HG02763 (cell line): ENCODE results near the gene TPPP.

ENCODE experiments used
- ATAC-seq: cut with Tn5 transposase; IDR thresholded peaks from one replicate; pipeline ENCODE4 v1.9.1; 2021; ENCODE audit warnings: mild to moderate bottlenecking, moderate library complexity; ENCODE audit not compliant: unreplicated experiment

The TPPP gene

GRCh38 chr5:666816-667498 is 26.2 kb downstream of the TPPP start:
- no peak for ATAC-seq

DNA sequence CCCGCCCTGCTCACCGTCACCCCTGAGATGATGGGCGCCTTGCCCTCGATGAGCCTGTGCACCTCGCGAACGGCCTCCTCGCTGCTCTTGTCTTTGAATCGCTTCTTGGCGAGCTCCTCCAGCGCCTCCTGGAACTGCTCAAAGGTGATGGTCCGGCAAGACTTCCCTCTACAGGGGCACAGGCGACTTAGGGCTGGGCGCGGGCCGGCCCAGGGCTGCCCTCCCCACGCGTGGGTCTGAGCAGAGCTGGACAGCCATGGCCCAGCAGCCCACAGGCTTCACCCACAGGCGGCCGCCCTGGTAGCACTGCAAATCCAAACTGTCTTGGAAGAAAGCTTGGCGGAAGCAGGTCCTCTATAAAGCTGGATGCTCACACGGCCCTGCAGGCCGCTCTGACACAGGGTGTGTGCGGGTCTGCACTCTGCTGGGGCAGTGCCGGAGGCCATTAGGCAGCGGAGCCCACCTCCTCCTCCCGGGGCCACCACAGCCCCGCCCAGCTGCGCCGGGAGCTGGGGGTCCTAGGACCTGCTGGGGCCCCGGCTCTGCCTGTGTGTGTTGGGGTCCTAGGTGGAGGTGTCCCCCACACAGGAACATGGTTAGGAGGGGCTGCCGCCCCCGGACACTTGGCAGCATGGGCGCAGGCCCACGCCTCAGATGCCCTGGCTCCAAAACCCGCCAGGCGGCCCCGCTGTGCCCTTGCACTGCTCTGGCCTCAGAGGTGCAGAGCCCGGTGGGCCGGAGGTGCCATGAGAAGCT is 27.0 kb downstream of the TPPP start:
- no peak for ATAC-seq

- ATAC-seq: no peak
Observed at GRCh38 chr5:665541-665955, 27.6 kb downstream of the TPPP start.

DNA sequence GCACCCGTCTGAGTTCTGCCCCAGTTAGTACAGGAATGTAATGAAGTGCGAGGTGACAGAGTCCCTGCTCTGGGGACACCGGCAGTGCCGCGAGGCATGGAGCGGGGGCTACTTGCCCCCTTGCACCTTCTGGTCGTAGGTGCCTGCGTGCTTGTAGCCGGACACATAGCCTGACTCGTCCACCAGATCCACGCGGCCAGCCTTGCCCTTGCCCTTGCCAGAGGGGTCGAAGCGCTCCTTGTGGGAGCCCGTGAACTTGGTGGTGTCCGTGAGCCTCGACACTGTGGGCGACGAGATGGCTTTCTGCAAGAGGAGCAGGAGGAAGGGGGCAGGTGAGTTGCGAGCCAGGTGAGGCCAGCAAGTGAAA is 28.2 kb downstream of the TPPP start:
- no peak for ATAC-seq

- no peak for ATAC-seq
Observed at GRCh38 chr5:664343-664993, 28.7 kb downstream of the TPPP start.

DNA sequence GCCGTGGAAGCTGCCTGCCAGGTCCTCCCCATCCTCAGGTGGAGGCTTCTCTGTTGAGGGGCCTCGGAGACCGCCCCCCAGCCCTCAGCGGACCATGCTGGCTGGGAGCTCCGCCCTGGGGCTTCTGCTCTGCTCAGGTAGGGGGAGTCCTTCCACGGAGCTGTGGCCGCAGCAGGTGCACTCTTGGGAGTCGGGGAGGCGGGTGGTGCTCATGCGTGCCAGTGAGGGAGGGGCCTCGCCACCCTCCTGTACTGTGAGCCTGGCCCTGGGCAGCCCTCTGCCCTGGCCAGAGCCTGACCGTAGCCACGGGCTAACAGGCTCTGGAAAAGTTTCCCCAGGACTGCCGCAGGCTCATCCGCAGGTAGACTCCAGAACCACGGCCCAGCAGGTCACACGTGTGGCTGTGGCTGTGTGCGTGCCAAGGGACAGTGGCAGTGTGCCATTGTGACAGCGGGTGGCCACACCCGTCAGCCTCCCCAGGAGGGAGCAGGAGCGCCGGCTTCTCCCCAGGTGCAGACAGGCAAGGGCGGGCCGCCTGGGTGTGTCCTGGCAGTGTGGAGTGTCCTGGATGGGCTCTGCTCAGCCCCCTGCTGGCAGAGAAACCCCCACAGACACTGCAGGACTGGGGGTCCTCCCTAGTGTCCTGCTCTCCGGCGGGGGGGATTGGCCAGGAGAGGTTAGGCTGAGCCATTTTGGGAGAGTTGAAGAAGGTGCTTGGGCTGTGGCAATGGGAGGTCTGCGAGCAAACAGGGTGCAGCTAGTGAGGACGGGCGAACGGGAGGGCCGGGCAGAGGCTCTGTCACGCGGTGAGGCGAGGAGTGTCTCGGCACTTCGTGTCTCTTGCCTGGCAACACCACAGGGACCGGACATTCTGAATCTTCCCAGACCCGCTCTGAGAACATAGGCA is 29.5 kb downstream of the TPPP start:
- no peak for ATAC-seq

DNA sequence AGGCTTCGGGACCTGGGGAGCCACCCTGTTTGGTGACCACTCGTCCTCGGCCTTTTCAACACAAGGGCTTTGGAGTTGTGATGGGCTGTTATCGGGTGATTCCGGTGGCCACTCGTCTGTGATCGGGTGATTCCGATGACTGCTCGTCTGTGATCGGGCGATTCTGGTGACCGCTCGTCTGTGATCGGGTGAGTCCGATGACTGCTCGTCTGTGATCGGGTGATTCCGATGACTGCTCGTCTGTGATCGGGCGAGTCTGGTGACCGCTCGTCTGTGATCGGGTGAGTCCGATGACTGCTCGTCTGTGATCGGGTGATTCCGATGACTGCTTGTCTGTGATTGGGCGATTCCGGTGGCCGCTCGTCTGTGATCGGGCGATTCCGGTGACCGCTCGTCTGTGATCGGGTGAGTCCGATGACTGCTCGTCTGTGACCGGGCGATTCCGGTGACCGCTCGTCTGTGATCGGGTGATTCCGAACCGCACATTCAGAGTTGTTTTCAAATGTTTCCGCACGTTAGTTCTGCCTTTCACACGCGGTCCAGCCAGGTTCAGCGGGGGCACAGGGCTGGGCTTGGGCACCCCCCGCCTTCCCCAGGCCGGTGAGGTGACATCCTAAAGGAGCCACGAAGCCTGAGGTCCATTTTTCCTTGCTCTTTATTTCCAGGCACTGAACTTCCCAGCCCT is 30.3 kb downstream of the TPPP start:
- no peak for ATAC-seq

- ATAC-seq: no peak
Observed at GRCh38 chr5:661891-662750, 31.0 kb downstream of the TPPP start.

- no peak for ATAC-seq
Observed at GRCh38 chr5:660491-661030, 32.6 kb downstream of the TPPP start.

DNA sequence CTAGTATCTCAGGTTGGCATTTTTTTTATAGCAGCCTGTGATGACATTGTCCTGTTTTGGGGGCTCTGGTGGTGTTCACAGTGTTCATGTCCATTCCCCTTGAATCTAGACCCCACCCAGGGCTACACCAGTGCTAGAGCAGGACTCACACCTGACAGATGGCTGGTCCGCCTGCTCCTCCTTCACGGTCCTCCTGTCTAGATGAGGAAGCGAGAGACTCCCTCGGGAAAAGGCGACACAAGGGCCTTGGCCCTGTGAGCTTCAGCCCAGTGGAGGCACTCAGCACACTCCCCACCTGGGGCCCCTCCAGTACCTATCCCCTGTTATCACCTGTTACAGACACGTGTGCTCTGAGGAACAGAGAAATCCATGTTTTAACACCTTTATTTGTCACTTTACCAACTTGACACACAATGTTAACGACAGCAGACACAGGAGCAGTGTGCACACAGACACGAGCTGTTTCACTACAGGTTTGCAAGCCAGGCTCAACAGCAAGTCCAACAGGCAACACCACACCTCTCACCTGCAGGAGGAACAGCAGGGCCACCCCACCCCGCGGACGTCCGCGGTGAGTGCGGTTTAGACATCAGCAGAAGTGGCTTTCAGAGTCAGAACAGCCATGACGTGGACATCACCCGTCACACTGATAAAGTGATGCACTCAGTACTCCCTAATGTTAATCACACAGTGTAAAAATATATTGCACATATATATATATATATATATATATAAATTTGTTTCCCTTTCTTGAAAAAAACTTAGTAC is 33.5 kb downstream of the TPPP start:
- no peak for ATAC-seq

- ATAC-seq: no peak
Observed at GRCh38 chr5:658103-658502, 35.0 kb downstream of the TPPP start.

DNA sequence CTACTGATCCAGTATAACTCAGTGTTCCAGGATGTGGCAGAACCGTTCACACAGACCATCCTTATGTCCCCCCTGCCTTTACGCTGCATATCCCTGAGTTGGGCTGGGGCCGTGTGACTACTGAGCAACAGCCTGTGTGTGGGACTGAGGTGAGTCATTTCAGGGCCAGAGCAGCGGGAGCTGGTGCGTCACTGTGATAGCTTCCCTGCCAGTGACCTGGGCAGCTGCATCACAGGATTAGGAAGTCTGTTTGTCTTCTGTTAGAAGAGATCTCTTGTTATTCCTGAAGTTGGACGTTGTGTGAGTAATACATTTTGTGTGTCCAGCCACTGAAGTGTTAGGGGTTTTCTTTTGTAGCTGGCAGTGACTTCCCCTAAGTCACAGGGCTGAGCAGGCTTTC is 35.6 kb downstream of the TPPP start:
- ATAC-seq: no peak

DNA sequence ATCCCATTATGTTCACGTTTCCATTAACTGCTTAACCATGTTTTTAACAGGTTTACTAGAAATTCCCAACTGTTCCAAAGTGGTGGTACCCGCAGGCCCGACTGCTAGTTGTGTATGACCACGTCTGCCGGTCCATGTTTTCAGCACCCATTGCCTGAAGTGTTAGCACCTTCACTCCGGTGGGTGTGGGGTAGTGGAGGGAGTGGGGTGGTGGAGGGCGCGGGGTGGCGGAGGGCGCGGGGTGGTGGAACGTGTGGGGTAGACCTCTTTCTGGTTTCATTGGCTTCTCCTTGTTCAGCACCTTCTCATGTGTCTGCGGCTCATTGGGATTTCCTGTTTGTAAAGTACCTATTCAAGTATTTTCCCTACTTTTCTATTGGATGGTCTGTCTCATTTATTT is 37.7 kb downstream of the TPPP start:
- ATAC-seq: no peak

GRCh38 chr5:654071-654778 is 38.9 kb downstream of the TPPP start:
- ATAC-seq: no peak

DNA sequence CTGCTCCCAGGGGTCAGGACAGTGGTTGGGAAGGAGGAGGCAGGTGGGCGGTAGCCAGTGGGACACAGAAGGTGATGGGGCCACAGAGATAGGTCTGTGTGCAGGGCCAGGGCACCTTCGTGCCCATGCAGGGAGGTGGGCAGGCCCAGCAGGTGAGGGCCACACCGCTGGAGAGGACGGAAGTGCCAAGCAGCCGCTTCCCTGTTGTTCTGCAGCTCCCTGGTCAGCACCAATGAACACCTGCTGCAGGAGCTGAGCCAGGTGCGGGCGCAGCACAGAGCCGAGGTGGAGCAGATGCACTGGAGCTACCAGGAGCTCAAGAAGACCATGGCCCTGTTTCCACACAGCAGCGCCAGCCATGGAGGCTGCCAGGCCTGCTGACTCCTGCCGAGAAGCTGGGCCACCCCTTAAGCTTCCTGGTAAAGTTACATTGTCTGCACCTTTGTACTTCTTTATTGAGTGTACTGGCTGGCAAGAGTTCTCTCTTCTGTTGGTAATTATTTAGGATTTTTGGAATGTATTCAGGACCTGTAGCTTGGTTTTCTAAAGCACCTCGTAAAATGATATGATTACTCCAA is 40.3 kb downstream of the TPPP start:
- no peak for ATAC-seq

DNA sequence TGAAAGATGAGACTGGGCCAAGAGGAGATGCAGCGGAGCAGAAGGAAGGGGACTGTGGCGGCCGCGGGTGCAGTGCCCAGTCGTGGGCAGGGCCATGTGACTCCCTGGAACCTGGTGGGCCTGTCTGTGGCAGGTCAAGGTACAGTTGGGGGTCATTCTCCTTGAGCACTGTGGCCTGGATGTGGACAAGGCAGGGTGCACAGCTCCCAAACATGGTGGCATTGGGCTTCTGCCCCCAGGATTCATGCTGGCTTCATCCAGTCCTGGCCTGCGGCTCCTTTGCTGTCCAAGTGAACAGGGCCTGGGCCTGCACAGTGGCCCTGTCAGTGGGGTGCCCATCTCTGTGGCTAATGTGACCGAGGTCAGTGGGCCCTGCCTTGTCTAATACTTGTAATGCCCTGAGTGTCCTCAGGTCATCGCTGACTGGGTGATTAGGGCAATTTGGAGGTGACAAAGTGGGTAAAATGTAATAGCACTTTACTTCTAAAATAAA is 41.1 kb downstream of the TPPP start:
- ATAC-seq: no peak

DNA sequence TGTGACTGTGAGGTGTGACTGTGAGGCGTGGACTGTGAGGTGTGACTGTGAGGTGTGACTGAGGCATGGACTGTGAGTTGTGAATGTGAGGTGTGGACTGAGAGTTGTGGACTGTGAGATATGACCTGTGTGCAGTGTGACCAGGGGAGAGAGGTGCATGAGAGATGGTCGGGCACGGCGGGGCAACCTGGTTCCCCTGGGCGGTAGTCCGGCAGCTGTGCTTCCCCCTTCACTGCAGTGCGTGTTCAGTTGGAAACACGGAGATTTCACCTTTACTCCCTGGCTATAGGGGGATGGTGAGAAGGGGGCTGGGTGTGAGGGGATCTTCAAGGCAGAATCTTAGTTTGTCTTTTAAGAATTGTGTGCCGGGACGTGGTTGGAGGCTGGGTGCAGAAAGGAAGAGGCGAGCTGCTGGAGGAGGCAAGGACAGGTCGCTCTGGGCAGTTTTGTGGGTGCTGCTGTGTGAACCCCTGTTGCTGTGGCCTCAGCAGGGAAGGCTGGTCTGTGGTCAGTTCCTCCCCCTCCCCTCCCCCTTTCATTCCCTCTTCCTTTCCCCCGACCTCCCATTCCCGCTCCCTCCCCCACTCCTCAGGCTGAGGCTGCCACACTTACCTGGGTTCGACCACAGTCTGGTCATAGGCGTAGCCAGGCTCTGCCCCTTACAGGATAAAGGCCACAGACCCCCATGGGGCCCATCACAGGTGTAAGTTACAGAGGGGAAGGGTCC is 41.7 kb downstream of the TPPP start:
- ATAC-seq: no peak
